GM21526 (cell line): ENCODE data around the gene SYNDIG1.

Source experiments
- ATAC-seq: cut with Tn5 transposase; IDR thresholded peaks from one replicate; pipeline ENCODE4 v1.9.1; 2021; ENCODE audit warnings: moderate library complexity; ENCODE audit not compliant: unreplicated experiment, low FRiP score

The SYNDIG1 gene

GRCh38 chr20:24546232-24546892 is 76.9 kb downstream of the SYNDIG1 start:
- ATAC-seq: no peak

GRCh38 chr20:24547967-24548366 is 78.5 kb downstream of the SYNDIG1 start:
- no peak for ATAC-seq

GRCh38 chr20:24559114-24559732 is 89.8 kb downstream of the SYNDIG1 start:
- ATAC-seq: no peak

- ATAC-seq: no peak
Measured at GRCh38 chr20:24560571-24561491, 91.4 kb downstream of the SYNDIG1 start.

- no peak for ATAC-seq
Measured at GRCh38 chr20:24565835-24566351, 96.5 kb downstream of the SYNDIG1 start.

- no peak for ATAC-seq
Measured at GRCh38 chr20:24566656-24567055, 97.2 kb downstream of the SYNDIG1 start.

GRCh38 chr20:24567508-24567907 is 98.1 kb downstream of the SYNDIG1 start:
- no peak for ATAC-seq

GRCh38 chr20:24568842-24569241 is 99.4 kb downstream of the SYNDIG1 start:
- ATAC-seq: no peak

GRCh38 chr20:24571159-24571558 is 101.7 kb downstream of the SYNDIG1 start:
- no peak for ATAC-seq

- no peak for ATAC-seq
Measured at GRCh38 chr20:24572140-24572539, 102.7 kb downstream of the SYNDIG1 start.

GRCh38 chr20:24572862-24573261 is 103.4 kb downstream of the SYNDIG1 start:
- ATAC-seq: no peak

GRCh38 chr20:24573557-24573956 is 104.1 kb downstream of the SYNDIG1 start:
- ATAC-seq: no peak

- no peak for ATAC-seq
Measured at GRCh38 chr20:24574307-24574706, 104.9 kb downstream of the SYNDIG1 start.

GRCh38 chr20:24574797-24575196 is 105.4 kb downstream of the SYNDIG1 start:
- no peak for ATAC-seq

GRCh38 chr20:24575811-24576210 is 106.4 kb downstream of the SYNDIG1 start:
- ATAC-seq: no peak

- ATAC-seq: no peak
Measured at GRCh38 chr20:24576447-24576846, 107.0 kb downstream of the SYNDIG1 start.

- no peak for ATAC-seq
Measured at GRCh38 chr20:24577271-24577909, 108.0 kb downstream of the SYNDIG1 start.

- ATAC-seq: no peak
Measured at GRCh38 chr20:24578567-24579415, 109.4 kb downstream of the SYNDIG1 start.

- ATAC-seq: no peak
Measured at GRCh38 chr20:24579475-24579874, 110.0 kb downstream of the SYNDIG1 start.

GRCh38 chr20:24580006-24580405 is 110.6 kb downstream of the SYNDIG1 start:
- no peak for ATAC-seq
